Gastrocnemius medialis (tissue), 4 donors: ENCODE data around the gene ANKRD40.

Experiments
- POLR2A ChIP-seq, 2 donors: fragments of 450-650 bp; IDR thresholded peaks; one replicate each; pipeline ENCODE4 v1.6.1; 2017; ENCODE audit warnings: antibody characterized with exemption in 2 of 2, mild to moderate bottlenecking in 2 of 2, moderate library complexity in 2 of 2
- TF ChIP-seq, protein P1 (sequence below), 5 experiments: fragments of 450-650 bp in 3 of 5; fragments of 200-600 bp in 2 of 5; sonication (generic) in 2 of 5; IDR thresholded peaks in 4 of 5; conservative IDR thresholded peaks in 1 of 5; 1 replicate in 4 of 5; 2 replicates in 1 of 5; pipeline ENCODE4 v1.5.1; 2016 to 2019; ENCODE audit warnings: antibody characterized with exemption in 5 of 5, mild to moderate bottlenecking in 3 of 5, moderate library complexity in 3 of 5

- TF ChIP-seq, protein P1, sequence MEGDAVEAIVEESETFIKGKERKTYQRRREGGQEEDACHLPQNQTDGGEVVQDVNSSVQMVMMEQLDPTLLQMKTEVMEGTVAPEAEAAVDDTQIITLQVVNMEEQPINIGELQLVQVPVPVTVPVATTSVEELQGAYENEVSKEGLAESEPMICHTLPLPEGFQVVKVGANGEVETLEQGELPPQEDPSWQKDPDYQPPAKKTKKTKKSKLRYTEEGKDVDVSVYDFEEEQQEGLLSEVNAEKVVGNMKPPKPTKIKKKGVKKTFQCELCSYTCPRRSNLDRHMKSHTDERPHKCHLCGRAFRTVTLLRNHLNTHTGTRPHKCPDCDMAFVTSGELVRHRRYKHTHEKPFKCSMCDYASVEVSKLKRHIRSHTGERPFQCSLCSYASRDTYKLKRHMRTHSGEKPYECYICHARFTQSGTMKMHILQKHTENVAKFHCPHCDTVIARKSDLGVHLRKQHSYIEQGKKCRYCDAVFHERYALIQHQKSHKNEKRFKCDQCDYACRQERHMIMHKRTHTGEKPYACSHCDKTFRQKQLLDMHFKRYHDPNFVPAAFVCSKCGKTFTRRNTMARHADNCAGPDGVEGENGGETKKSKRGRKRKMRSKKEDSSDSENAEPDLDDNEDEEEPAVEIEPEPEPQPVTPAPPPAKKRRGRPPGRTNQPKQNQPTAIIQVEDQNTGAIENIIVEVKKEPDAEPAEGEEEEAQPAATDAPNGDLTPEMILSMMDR (IDR thresholded peaks at IDR 0.05 in 4 of 5, conservative IDR thresholded peaks at IDR 0.05 in 1 of 5): no peak
- no peak for TF ChIP-seq POLR2A (IDR thresholded peaks at IDR 0.05)
Observed at GRCh38 chr17:50668838-50669581, 38.7 kb downstream of the ANKRD40 start.
